Testis (tissue), 2 donors: ENCODE data around the gene CMTM8.

Source experiments
- CTCF ChIP-seq, 3 experiments: fragments of 450-650 bp in 2 of 3; fragments of 200-600 bp in 1 of 3; sonication (generic) in 1 of 3; IDR thresholded peaks; one replicate each; pipeline ENCODE4 v1.5.1; 2016 to 2019; ENCODE audit warnings: antibody characterized with exemption in 3 of 3, mild to moderate bottlenecking in 2 of 3, moderate library complexity in 1 of 3
- POLR2A ChIP-seq: fragments of 450-650 bp; IDR thresholded peaks from one replicate; pipeline ENCODE4 v1.6.1; 2017; ENCODE audit warnings: antibody characterized with exemption, mild to moderate bottlenecking, moderate library complexity

- TF ChIP-seq CTCF (IDR thresholded peaks at IDR 0.05) (no peak), POLR2A (no peak)
These were observed 74.7 kb downstream of the CMTM8 start for GRCh38 chr3:32313169-32313568.
